T-helper 1 cell treated with Interleukin-12 subunit alpha and Interleukin-12 subunit beta and Interleukin-4 antibody, amounts not matched to agents 30 μg/mL and 1 μg/mL, for 36 hours (primary cell): Measurements from ENCODE around the gene CNN1.

Experiments
- H3K27ac Mint-ChIP-seq: one replicate; pipeline ENCODE4 v1.8.0; 2021; ENCODE audit warnings: mild to moderate bottlenecking, mixed read lengths
- H3K27me3 Mint-ChIP-seq: one replicate; pipeline ENCODE4 v1.8.0; 2021; ENCODE audit warnings: low read depth, mixed read lengths
- H3K36me3 Mint-ChIP-seq: one replicate; pipeline ENCODE4 v1.8.0; 2021; ENCODE audit warnings: low read depth, mixed read lengths
- H3K4me1 Mint-ChIP-seq: one replicate; pipeline ENCODE4 v1.8.0; 2021; ENCODE audit warnings: low read depth, mixed read lengths
- H3K4me3 Mint-ChIP-seq: one replicate; pipeline ENCODE4 v1.8.0; 2021; ENCODE audit warnings: mild to moderate bottlenecking, moderate library complexity, mixed read lengths
- H3K9me3 Mint-ChIP-seq: one replicate; pipeline ENCODE4 v1.8.0; 2021; ENCODE audit warnings: mixed read lengths

CNN1 gene

DNA sequence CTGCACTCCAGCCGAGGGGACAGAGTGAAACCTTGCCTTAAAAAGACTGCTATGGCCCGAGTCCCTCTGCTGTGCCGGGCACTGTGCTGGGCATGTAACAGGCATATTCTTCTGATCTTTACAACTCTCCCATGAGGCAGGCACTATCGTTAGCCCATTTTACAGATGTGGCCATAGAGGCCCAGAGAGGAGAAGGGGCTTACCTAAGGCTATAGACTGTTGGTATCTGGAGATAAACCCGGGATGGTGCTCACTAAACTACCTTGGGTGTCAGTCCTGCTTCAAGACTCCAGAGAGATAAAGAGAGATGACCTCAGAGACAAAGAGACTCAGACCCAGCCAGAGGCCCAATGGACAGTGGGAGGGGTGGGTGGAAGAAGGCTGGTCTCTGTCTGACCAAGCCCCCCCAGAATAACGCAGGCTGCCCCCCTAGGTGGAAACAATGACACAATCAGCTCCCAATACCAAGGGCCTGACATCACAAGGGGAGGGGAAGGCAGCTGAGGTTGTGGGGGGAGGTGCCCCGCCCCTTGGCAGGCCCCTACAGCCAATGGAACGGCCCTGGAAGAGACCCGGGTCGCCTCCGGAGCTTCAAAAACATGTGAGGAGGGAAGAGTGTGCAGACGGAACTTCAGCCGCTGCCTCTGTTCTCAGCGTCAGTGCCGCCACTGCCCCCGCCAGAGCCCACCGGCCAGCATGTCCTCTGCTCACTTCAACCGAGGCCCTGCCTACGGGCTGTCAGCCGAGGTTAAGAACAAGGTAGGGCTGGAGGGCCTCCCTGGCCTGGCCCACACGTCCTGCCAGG is at the start of gene CNN1:
CNN1 (plus strand) TSS at position 620 of the 805 bp plus-strand sequence; CDS start at position 697, 77 bp downstream.
- Mint-ChIP-seq H3K4me3 (no peak within 1 kb of the TSS), H3K27me3 (peaks cover 29% of the 10 kb centered on the region), H3K9me3 (no peaks in the 10 kb centered on the region), H3K27ac (no peak within 1 kb of the TSS), H3K4me1 (peaks cover 15% of the 10 kb centered on the region), H3K36me3 (no peaks in the 10 kb centered on the region)

DNA sequence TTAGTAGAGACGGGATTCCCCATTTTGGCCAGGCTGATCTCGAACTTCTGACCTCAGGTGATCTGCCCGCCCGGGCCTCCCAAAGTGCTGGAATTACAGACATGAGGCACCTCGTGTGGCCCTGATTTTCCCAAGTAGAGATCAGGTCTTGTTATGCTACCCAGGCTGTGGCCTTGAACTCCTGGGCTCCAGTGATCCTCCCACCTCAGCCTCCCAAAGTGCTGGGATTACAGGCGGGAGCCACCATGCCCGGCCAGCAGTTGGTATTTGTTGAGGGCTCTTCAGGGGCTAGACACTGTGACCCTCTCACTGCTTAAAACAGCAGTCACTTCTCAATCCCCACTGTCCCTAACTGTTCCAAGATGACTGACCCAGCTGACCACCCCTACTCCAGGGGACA is 49.3 kb upstream of the CNN1 start:
- no peaks in the 10 kb centered on the region for H3K27me3 Mint-ChIP-seq
- no peak overlapping the region for H3K27ac Mint-ChIP-seq
- H3K4me1 Mint-ChIP-seq, result peaks cover 7% of the 10 kb centered on the region
- no peaks in the 10 kb centered on the region for H3K9me3 Mint-ChIP-seq
- H3K36me3 Mint-ChIP-seq, result peaks cover 12% of the 10 kb centered on the region
- no peak overlapping the region for H3K4me3 Mint-ChIP-seq

DNA sequence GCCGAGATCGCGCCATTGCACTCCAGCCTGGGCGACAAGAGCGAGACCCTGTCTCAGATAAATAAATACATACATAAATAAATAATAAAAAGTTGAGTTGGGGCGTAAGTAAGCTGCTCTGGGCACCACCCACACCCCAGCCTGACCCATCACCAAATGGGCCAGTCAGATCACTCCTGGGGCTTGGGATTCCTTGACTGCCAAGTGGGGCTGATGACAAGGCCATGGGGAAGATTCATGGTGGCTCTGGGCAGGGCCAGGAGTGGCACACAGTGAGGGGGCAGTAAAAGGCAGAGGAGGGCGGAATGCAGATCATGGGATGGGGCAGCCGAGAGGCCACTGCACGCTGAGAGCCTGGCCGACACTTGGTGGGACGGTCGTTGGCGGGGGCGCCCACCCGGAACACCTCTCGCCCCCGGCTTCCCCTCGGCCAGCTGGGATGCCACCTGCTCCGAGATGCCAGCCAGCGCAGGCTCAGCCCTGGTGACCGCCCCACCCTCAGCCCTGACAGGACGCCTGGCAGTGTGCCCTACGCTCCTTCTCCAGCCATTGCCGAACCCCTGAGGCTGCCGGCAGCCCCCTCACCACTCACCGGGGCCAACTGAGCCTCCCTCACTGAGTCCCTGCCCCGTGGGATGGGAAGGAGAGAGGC is 43.9 kb upstream of the CNN1 start:
- H3K27me3 Mint-ChIP-seq, result no peaks in the 10 kb centered on the region
- H3K27ac Mint-ChIP-seq, result no peak overlapping the region
- H3K4me3 Mint-ChIP-seq, result no peak overlapping the region
- H3K36me3 Mint-ChIP-seq, result peaks cover 10% of the 10 kb centered on the region
- no peaks in the 10 kb centered on the region for H3K9me3 Mint-ChIP-seq
- H3K4me1 Mint-ChIP-seq, result peaks cover 5% of the 10 kb centered on the region

DNA sequence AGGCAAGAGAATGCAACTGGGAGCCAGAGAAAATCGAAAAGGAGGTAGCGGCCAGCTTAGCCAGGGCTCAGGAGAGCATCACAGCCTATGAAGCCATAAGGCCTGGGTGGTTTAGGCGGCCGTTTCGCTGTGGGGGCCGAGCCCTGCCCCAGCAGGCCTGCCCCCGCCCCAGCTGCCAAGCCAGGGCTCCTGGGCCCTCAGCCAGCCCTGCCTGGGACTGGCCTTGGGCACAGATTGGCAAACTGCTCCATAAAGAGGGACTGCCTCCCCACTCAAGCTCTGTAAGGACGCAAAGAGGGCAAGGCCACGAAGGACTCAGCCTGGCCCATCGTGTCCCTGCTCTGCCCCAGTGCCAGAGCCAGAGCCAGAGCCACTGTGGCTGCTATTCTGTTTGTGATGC is 43.2 kb upstream of the CNN1 start:
- Mint-ChIP-seq H3K36me3 (peaks cover 13% of the 10 kb centered on the region), H3K9me3 (no peaks in the 10 kb centered on the region), H3K27ac (no peak overlapping the region), H3K27me3 (no peaks in the 10 kb centered on the region), H3K4me1 (peaks cover 7% of the 10 kb centered on the region), H3K4me3 (no peak overlapping the region)

DNA sequence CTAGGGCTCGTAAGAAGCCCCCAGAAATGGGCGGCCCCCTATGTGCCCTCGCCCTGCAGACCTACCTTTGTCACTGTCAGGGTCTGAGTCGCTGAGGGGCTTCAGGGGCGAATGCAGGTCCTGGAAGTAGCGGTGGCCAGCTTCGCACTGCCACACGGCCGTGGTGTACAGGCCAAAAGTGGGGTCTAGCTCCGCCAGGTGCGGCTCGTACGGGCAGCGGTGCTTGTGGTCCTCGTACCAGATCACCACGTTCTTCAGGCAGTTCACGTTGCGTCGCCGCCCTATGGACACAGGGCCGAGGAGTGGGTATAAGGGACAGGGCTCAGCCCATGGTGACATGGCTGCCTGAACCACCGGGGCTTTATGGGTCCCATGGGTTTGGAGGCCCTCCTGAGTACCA is 42.8 kb upstream of the CNN1 start:
- no peaks in the 10 kb centered on the region for H3K9me3 Mint-ChIP-seq
- no peaks in the 10 kb centered on the region for H3K27me3 Mint-ChIP-seq
- H3K4me3 Mint-ChIP-seq, result no peak overlapping the region
- peaks cover 13% of the 10 kb centered on the region for H3K36me3 Mint-ChIP-seq
- no peak overlapping the region for H3K27ac Mint-ChIP-seq
- H3K4me1 Mint-ChIP-seq, result peaks cover 5% of the 10 kb centered on the region

DNA sequence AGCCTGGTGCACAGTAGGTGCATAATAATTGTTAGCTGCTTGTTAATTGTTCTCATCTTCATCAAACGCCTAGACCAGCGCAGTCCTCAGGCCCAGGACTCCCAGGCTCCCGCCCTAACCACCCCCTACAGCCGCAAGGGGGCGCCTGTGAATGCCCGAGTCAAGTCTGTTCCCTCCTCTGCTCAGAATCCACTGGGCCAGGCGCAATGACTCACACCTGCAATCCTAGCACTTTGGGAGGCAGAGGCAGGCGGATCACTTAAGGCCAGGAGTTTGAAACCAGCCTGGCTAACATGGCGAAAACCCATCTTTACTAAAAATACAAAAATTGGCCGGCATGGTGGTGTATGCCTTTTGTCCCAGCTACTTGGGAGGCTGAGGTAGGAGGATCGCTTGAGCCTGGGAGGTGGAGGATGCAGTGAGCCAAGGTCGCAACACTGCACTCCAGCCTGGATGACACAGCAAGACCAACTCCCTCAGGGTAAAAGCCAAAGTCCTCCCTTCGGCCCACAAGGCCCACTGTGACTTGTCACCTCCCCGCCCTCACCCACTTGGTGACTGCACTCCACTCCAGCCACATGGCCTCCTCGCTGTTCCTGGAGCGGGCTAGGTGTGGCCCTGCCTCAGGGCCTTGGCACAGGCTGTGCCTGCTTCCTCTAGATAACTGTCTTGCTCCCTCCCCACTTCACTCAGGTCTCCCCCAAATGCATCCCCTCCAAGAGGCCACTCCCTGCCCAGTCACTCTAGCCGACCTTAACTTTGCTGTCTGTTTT is 42.1 kb upstream of the CNN1 start:
- peaks cover 12% of the 10 kb centered on the region for H3K36me3 Mint-ChIP-seq
- no peaks in the 10 kb centered on the region for H3K9me3 Mint-ChIP-seq
- no peaks in the 10 kb centered on the region for H3K27me3 Mint-ChIP-seq
- no peak overlapping the region for H3K4me3 Mint-ChIP-seq
- no peak overlapping the region for H3K27ac Mint-ChIP-seq
- H3K4me1 Mint-ChIP-seq, result peaks cover 5% of the 10 kb centered on the region

DNA sequence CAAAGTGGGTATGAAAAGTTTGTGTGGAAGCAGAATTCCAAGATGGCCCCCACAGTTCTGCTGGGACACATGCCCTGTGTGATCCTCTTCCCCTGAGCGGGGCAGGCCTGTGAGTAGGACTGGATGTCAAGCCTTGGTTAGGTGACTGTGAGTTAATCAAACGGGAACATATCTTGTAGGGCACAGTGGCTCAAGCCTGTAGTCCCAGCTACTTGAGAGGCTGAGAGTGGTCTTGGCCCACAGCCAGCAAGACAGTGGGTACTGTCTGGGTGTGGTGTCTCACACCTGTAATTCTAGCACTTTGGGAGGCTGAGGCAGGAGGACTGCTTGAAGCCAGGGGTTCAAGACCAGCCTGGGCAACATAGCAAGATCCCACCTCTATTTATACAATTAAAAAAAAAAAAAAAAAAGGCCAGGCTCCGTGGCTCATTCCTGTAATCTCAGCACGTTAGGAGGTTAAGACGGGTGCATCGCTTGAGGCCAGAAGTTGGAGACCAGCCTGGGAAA is 39.4 kb upstream of the CNN1 start:
- Mint-ChIP-seq H3K4me3 (no peak overlapping the region), H3K36me3 (peaks cover 15% of the 10 kb centered on the region), H3K4me1 (peaks cover 9% of the 10 kb centered on the region), H3K9me3 (no peaks in the 10 kb centered on the region), H3K27ac (no peak overlapping the region), H3K27me3 (no peaks in the 10 kb centered on the region)

DNA sequence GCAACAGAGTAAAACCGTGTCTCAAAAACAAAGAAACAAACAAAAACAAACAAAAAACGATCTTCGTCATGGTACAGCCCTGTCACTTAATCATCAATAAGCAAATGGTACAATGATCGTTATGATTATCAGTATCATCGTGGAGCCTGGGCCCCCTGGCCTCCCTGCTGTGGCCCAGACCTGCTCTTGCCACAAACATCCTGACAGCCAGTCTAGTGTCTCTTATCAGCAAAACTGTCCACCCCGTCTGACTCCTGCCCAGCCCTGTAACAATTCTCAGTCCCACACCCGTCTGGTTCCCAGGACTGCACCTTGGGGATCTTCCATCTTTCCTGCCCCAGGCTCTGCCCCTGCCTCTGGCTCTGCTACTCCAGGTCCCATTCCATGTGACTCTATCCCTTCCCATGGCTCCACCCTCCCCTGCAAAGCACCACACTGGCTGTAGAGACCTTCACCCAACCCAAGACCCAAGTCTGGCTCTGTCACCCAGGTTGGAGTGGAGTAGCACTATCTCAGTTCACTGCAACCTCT is 38.7 kb upstream of the CNN1 start:
- Mint-ChIP-seq H3K27me3 (no peaks in the 10 kb centered on the region), H3K4me3 (no peak overlapping the region), H3K36me3 (peaks cover 15% of the 10 kb centered on the region), H3K27ac (no peak overlapping the region), H3K4me1 (peaks cover 15% of the 10 kb centered on the region), H3K9me3 (no peaks in the 10 kb centered on the region)

DNA sequence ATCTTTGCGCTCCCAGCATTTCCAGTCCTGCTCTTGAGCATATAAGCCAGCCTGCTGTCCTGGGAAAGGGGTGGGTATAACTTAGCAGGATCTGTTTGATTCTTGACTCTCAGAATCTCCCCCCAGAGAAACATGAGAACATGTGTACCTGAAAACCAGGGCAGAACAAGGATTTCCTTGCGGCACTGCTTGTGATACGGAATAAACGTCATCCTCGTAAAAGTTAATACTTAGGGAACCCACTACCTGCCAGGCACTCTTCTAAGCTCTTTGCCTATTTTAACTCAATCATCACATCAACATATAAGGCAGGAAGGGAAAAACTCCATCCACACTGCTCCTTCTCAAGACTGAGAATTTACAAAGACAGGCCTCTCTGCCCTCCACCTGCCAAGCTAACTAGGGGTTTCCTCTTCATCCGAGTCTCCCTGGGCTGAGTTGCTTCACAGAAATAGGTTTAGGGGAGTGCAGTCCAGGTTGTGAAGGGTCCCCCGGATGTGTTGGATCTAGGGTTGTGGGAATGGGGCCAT is 34.1 kb upstream of the CNN1 start:
- no peaks in the 10 kb centered on the region for H3K9me3 Mint-ChIP-seq
- no peaks in the 10 kb centered on the region for H3K27me3 Mint-ChIP-seq
- H3K4me1 Mint-ChIP-seq, result peaks cover 22% of the 10 kb centered on the region
- H3K36me3 Mint-ChIP-seq, result peaks cover 12% of the 10 kb centered on the region
- H3K27ac Mint-ChIP-seq, result peak overlapping the region; percentile 73
- H3K4me3 Mint-ChIP-seq, result peak overlapping the region; percentile 79

DNA sequence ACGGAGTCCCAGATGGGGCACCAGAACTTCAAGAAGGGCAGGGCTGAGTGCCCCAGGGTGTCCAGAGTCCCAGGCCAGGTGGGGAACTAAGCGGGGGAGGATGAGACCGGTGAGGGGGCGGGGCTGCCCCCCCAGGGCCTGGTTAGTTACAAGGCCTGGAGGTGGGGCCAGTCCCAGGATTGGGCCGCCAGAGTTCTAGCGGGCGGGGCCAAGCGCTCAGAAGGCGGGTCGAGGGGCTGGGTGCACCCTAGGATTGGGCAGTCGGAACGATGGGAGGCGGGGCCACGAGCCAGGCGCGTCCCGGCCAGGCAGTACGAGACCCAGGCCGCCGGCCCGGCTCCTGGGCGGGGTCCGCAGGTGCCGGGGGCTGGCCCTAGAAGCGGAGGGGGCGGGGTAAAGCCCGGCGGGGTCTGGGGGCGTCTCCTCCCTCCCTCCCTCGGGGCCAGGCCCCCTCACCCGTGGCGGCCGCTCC is 33.6 kb upstream of the CNN1 start:
- peak overlapping the region; percentile 79 for H3K4me3 Mint-ChIP-seq
- H3K36me3 Mint-ChIP-seq, result peaks cover 8% of the 10 kb centered on the region
- no peaks in the 10 kb centered on the region for H3K27me3 Mint-ChIP-seq
- H3K27ac Mint-ChIP-seq, result peak overlapping the region; percentile 73
- peaks cover 20% of the 10 kb centered on the region for H3K4me1 Mint-ChIP-seq
- H3K9me3 Mint-ChIP-seq, result no peaks in the 10 kb centered on the region

DNA sequence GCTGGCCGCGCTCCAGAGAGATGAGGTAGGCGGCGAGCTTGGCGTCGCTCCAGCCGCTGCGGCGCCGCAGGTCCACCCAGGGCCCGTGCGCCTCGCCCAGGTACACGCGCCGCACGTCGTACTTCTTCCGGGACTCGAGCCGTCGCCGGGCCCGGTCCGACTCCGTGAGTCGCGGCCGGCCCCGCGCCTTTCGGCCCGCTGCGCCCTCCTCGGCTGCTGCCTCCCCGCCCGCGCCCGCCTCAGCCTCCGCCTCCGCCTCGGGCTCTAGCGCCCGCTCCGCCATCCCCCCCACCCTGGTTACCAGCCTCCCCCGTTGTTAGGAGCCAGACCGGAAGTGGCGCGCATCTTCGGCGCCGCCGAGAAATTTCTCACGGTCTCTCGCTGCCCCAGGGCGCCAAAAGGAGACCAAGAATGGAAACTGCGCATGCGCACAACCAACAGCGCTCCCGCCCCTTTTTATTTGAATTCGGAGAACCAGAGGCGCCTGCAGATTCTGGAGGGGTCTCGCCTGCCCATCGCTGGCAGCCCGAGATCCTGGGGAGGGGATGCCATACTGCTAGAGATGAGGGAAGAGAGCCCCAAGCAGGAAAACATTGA is 33.0 kb upstream of the CNN1 start, which contains the start of gene ZNF653:
ZNF653 (minus strand) TSS at position 336 of the 597 bp plus-strand sequence; CDS start at position 283, 53 bp downstream.
- H3K9me3 Mint-ChIP-seq, result no peaks in the 10 kb centered on the region
- H3K4me1 Mint-ChIP-seq, result peaks cover 20% of the 10 kb centered on the region
- peak within 1 kb of the TSS; percentile 85 for H3K4me3 Mint-ChIP-seq
- no peaks in the 10 kb centered on the region for H3K27me3 Mint-ChIP-seq
- peak within 1 kb of the TSS; percentile 93 for H3K27ac Mint-ChIP-seq
- H3K36me3 Mint-ChIP-seq, result peaks cover 9% of the 10 kb centered on the region

DNA sequence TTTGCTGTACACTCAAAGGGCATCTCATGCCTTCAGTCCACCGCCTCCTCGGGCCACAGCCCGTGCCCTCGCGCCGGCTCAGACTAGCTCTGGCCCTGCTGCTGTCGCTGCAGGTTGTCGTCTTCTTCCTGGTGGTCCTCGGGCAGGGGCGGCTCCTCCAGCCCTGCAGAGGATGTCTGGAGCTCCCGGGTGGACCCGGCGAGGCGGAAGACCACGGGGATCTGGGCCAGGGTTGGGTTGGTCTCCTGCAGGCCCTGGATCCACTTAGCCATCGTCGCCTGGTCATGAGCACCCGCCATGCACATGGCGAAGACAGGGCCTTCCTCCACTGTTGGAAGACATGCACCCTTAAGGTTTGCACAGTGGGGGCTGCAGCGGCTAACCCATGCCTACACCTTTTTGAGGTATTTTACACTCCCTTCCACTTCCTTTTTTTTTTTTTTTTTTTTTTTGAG is 32.5 kb upstream of the CNN1 start:
- peaks cover 6% of the 10 kb centered on the region for H3K36me3 Mint-ChIP-seq
- peak overlapping the region; percentile 93 for H3K27ac Mint-ChIP-seq
- no peaks in the 10 kb centered on the region for H3K9me3 Mint-ChIP-seq
- H3K4me3 Mint-ChIP-seq, result peak overlapping the region; percentile 85
- H3K27me3 Mint-ChIP-seq, result no peaks in the 10 kb centered on the region
- H3K4me1 Mint-ChIP-seq, result peaks cover 20% of the 10 kb centered on the region

DNA sequence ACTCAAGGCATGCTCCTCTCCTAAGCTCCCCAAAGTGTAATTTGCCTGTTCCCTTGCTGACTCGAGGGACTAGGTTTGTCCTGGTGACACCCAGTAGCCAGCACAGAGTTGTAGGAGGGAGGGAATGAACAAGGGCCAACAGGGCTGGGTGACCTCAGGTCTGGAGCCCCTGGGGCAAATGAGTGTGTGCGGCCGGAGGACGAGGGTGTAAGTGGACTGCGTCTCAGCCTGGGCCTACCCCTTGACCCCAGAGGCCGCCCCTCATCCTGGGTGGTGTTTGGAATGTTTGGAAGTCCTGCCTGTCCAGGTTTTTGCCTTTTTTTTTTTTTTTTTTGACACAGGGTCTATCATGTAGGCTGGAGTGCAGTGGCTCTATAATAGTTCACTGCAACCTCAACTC is 31.7 kb upstream of the CNN1 start:
- H3K9me3 Mint-ChIP-seq, result no peaks in the 10 kb centered on the region
- peak overlapping the region; percentile 93 for H3K27ac Mint-ChIP-seq
- H3K27me3 Mint-ChIP-seq, result no peaks in the 10 kb centered on the region
- peak overlapping the region; percentile 85 for H3K4me3 Mint-ChIP-seq
- H3K36me3 Mint-ChIP-seq, result peaks cover 6% of the 10 kb centered on the region
- peaks cover 17% of the 10 kb centered on the region for H3K4me1 Mint-ChIP-seq
